ENCODE measurements around the gene SLC25A20. TPM values are rescaled to one million over a fixed set of nuclear protein-coding genes. Genes with fewer than 3 reads are reported as not detected.
A peak's percentile ranks its signal among the peaks of the same experiment; 100 is the strongest.

The SLC25A20 gene
- total RNA-seq, 1 donor = 20.7 TPM

DNA sequence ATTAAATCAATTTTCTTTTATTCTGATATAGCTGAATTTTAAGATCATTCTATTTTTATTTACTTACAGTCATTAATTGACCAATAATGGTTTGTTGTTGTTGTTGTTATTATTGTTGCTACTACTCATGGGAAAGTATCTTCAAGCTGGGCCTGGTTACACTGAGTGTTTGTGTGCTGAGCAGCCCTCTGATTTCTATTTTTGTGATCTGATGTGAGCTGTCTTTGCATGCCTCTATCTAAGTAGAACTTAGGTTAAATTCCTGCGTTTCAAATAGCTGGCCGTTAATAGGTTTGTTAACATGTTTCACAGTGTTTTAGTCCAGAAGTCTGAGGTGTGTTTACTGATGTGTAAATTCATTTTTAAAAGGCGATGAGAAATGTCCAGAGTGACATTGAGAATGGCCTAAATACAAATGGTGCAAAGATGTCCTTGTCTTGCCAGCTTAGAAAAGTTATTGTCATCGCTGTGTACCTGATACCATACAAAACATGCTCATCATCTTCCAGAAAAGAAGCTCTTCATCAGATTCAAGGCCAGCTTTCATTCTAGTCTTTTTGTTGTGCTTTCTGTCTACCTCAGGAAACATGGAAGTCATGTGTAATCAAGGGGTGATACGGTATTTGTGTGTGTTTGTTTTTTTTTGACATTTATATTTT is 35.8 kb upstream of the SLC25A20 start:
- TF ChIP-seq, protein P1, sequence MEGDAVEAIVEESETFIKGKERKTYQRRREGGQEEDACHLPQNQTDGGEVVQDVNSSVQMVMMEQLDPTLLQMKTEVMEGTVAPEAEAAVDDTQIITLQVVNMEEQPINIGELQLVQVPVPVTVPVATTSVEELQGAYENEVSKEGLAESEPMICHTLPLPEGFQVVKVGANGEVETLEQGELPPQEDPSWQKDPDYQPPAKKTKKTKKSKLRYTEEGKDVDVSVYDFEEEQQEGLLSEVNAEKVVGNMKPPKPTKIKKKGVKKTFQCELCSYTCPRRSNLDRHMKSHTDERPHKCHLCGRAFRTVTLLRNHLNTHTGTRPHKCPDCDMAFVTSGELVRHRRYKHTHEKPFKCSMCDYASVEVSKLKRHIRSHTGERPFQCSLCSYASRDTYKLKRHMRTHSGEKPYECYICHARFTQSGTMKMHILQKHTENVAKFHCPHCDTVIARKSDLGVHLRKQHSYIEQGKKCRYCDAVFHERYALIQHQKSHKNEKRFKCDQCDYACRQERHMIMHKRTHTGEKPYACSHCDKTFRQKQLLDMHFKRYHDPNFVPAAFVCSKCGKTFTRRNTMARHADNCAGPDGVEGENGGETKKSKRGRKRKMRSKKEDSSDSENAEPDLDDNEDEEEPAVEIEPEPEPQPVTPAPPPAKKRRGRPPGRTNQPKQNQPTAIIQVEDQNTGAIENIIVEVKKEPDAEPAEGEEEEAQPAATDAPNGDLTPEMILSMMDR (IDR thresholded peaks at IDR 0.05; ENCODE audit: insufficient read depth, low read depth, low read length) = no peak
- DNase-seq (ENCODE audit: low read depth) = no peak
- no peak overlapping the region for H3K4me3 ChIP-seq (ENCODE audit: low read depth, low read length)

DNA sequence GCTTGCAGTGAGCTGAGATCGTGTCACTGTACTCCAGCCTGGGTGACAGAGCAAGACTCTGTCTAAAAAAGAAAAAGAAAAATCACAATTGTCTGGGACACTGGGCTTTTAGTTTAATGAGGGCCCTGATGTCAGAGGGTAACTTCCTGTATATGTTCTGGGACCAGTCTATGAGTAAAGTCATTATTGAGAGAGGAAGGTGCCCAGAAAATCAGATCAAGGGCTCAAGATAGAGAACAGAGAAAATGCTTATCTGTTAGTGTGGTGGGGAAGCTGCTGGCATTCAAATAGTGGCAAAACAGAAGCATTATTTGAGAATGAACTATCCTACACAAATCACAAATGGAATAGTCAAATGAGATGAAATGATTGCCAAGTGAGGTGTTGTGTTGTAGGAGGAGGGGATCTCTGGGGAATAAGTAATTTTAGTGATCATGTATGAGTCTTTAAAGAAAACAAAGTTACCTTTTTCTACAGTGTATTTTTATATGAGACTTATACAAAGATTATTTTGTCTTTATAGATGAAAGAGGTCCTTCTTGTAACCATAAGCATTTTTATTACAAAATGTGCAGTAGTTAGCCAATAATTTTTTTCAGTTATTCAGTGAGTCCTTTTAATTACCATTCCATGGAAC is 33.4 kb upstream of the SLC25A20 start:
- DNase-seq (ENCODE audit: low read depth) = no peak
- no peak overlapping the region for H3K4me3 ChIP-seq (ENCODE audit: low read depth, low read length)
- TF ChIP-seq, protein P1 (IDR thresholded peaks at IDR 0.05; ENCODE audit: insufficient read depth, low read depth, low read length) = no peak

DNA sequence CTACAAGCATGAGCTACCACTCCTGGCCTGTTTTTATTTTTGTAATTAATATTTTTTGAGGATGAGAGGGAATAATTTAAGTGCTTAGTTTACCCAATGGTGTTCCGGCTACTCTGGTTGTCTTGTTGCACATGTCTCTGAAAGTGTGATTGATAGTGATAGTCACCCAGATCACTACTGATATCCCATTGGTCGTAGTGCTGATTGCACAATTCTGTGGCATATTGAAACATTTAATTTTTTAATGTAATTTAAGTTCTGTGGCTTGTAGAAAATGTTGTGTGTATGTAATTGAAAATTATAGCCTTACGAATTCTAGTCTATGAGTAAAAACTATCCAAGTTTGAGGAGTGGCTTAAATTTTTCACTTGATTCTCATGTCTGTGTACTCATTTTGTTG is 31.9 kb upstream of the SLC25A20 start:
- TF ChIP-seq, protein P1 (IDR thresholded peaks at IDR 0.05; ENCODE audit: insufficient read depth, low read depth, low read length) = no peak
- no peak for DNase-seq (ENCODE audit: low read depth)
- H3K4me3 ChIP-seq (ENCODE audit: low read depth, low read length) = no peak overlapping the region

DNA sequence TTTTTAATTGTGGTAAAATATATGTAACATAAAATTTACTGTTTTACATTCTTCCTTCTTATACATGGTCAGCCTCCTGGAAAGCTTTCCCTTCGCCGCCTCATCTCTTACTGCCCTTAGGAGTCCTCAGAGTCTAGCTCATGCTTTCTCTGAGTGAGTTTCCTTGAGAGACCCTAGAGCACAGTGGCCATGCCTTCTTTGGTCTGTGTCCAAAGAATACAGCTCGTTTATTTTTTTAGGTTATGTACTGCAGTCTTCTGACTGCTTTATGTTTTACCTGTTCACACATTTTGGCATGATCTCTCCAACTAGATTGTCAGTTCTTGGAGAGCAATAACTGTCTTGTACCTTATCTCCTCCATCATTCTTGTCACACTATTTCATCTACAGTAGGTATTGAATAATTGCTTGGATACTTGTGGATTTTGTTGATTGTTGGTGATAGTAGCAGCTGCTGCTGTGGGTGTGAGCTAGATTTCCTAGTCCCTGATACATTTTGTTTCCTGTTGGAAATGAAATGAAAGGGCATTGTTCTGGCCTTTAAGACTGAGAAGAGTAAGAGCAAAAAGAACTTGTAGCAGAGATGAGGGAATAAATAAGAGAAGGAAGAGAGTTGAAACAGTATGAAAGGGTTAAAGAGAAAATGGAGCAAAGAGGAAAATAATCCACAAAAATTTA is 30.8 kb upstream of the SLC25A20 start:
- H3K4me3 ChIP-seq (ENCODE audit: low read depth, low read length) = no peak overlapping the region
- TF ChIP-seq, protein P1 (IDR thresholded peaks at IDR 0.05; ENCODE audit: insufficient read depth, low read depth, low read length) = no peak
- no peak for DNase-seq (ENCODE audit: low read depth)

DNA sequence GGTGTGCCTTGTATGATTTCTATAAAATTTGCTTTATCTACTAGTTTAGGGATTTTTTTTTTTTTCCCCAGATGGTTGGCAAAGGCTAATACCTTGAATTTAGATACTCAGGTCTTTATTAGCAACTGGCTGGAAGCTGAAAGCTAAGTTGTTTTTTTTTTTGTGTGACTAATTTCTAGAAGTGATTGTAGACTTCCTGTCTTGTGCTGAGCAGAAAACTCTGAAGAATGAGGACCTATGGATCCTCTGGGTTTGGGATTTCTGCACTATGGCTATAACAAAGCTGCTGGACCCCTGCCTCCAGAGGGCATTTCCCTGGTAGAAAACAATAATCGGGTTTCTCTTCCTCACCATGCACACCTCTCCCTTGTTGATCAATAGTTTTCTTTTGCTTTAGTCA is 30.0 kb upstream of the SLC25A20 start:
- TF ChIP-seq, protein P1 (IDR thresholded peaks at IDR 0.05; ENCODE audit: insufficient read depth, low read depth, low read length) = no peak

DNA sequence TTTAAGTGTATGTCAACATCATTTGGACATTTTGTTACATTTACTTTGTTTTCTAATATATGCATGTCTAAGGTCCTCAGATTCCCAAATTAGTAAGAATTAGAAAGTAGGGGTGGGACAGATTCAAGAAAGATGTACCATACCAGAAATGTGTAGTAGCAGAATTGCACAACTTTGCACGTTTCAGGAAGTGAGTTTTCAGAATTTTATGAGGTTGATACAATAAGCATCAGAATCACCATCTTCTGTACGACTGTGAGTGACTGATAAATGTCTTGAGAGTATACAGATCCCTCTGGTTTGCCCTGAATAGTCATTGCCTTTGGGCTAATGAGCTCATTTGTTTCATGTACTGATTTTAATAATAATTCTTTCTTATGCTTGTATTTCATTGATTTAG is 29.2 kb upstream of the SLC25A20 start:
- peak; percentile 67 for DNase-seq (ENCODE audit: low read depth)
- no peak overlapping the region for H3K4me3 ChIP-seq (ENCODE audit: low read depth, low read length)
- TF ChIP-seq, protein P1 (IDR thresholded peaks at IDR 0.05; ENCODE audit: insufficient read depth, low read depth, low read length) = no peak

More for the DNA sequence above, 30.0 kb upstream of the SLC25A20 start:
- DNase-seq (ENCODE audit: low read depth) = no peak
- no peak overlapping the region for H3K4me3 ChIP-seq (ENCODE audit: low read depth, low read length)

Measured in fibroblast of villous mesenchyme (primary cell).